Femur (tissue), 1 donor: ENCODE measurements around the gene PFKP.
"Not testable (repeated sequence)": the region's sequence is repeated elsewhere in the genome, so short reads cannot be mapped to it uniquely, and the experiment has no call there.

Experiments used
- DNase-seq: peaks from one replicate; pipeline ENCODE4 v3.0.0-alpha.2; 2017

Gene PFKP

GRCh38 chr10:3047596-3047995 lies 19.8 kb upstream of the PFKP start:
- DNase-seq = no peak

GRCh38 chr10:3048119-3049019 lies 19.0 kb upstream of the PFKP start:
- no peak for DNase-seq

GRCh38 chr10:3051692-3052091 lies 15.7 kb upstream of the PFKP start:
- DNase-seq = no peak

GRCh38 chr10:3053155-3053554 lies 14.2 kb upstream of the PFKP start:
- no peak for DNase-seq

GRCh38 chr10:3054183-3054850 lies 13.0 kb upstream of the PFKP start:
- DNase-seq = no peak

GRCh38 chr10:3054851-3055199 lies 12.5 kb upstream of the PFKP start:
- DNase-seq = no peak

GRCh38 chr10:3056280-3057037 lies 10.9 kb upstream of the PFKP start:
- no peak for DNase-seq

- DNase-seq = no peak
These were observed 9.4 kb upstream of the PFKP start for GRCh38 chr10:3057946-3058345.

- DNase-seq = no peak
These were observed 7.4 kb upstream of the PFKP start for GRCh38 chr10:3059974-3060373.

- DNase-seq = no peak
These were observed 6.9 kb upstream of the PFKP start for GRCh38 chr10:3060481-3060889.

- not testable (repeated sequence) for DNase-seq
These were observed 5.9 kb upstream of the PFKP start for GRCh38 chr10:3061323-3061898.

- no peak for DNase-seq
These were observed 4.7 kb upstream of the PFKP start for GRCh38 chr10:3062502-3063186.

GRCh38 chr10:3064423-3064822 lies 2.9 kb upstream of the PFKP start:
- no peak for DNase-seq

- no peak for DNase-seq
These were observed 1.7 kb upstream of the PFKP start for GRCh38 chr10:3065622-3066021.

GRCh38 chr10:3066317-3067117 lies 831 bp upstream of the PFKP start:
- no peak for DNase-seq

GRCh38 chr10:3067859-3068179 lies 471 bp downstream of the PFKP start:
- DNase-seq = no peak

- peak; percentile 78 for DNase-seq
These were observed 1.0 kb downstream of the PFKP start for GRCh38 chr10:3068201-3068967.

- DNase-seq = no peak
These were observed 1.8 kb downstream of the PFKP start for GRCh38 chr10:3068968-3069737.

- no peak for DNase-seq
These were observed 2.5 kb downstream of the PFKP start for GRCh38 chr10:3069876-3070275.
